Measurements from ENCODE around the gene FCHSD2. TPM values are rescaled to one million over a fixed set of nuclear protein-coding genes. Genes with fewer than 3 reads are reported as not detected.

Gene FCHSD2
- total RNA-seq, 4 donors from 2014 or later: 15.4 to 37.8 (median 31.9) TPM

- DNase-seq (ENCODE audit: low spot score): no peak
- ATAC-seq (ENCODE audit: low FRiP score): no peak
- no peak for TF ChIP-seq CTCF (IDR thresholded peaks at IDR 0.05)
Measured at GRCh38 chr11:73019996-73020395, 122.1 kb downstream of the FCHSD2 start.

GRCh38 chr11:73019449-73019848, 122.7 kb downstream of the FCHSD2 start:
- ATAC-seq (ENCODE audit: low FRiP score) (no peak), DNase-seq (ENCODE audit: low spot score) (no peak)
- no peak for TF ChIP-seq CTCF (IDR thresholded peaks at IDR 0.05)

- no peak for ATAC-seq (ENCODE audit: low FRiP score)
Measured at GRCh38 chr11:73018856-73019255, 123.3 kb downstream of the FCHSD2 start.

GRCh38 chr11:73017024-73017751, 124.9 kb downstream of the FCHSD2 start:
- TF ChIP-seq CTCF (IDR thresholded peaks at IDR 0.05): no peak
- no peak for ATAC-seq (ENCODE audit: low FRiP score)
- DNase-seq (ENCODE audit: low spot score): no peak

More at GRCh38 chr11:73018856-73019255, 123.3 kb downstream of the FCHSD2 start:
- DNase-seq (ENCODE audit: low spot score): no peak
- TF ChIP-seq CTCF (IDR thresholded peaks at IDR 0.05): no peak

- DNase-seq (ENCODE audit: low spot score) (no peak), ATAC-seq (ENCODE audit: low FRiP score) (no peak)
- TF ChIP-seq CTCF (IDR thresholded peaks at IDR 0.05): no peak
Measured at GRCh38 chr11:73013021-73013420, 129.1 kb downstream of the FCHSD2 start.

- ATAC-seq (ENCODE audit: low FRiP score) (no peak), DNase-seq (ENCODE audit: low spot score) (no peak)
- no peak for TF ChIP-seq CTCF (IDR thresholded peaks at IDR 0.05)
Measured at GRCh38 chr11:73012121-73012863, 129.8 kb downstream of the FCHSD2 start.

All from omental fat pad (tissue), 4 donors.